SJCRH30 (cell line): ENCODE data around the gene PLXNC1. TPM values are rescaled to one million over a fixed set of nuclear protein-coding genes. Genes with fewer than 3 reads are reported as not detected.

Experiments used
- DNase-seq, 2 experiments: peaks; one replicate each; pipeline ENCODE4 v3.0.0-alpha.2; 2015 to 2020
- H3K27ac ChIP-seq: fragments of 250-450 bp; sonication (Bioruptor Pico); 2 replicates; pipeline ENCODE4 v1.5.1; 2020; ENCODE audit warnings: mild to moderate bottlenecking, moderate library complexity
- H3K27me3 ChIP-seq: fragments of 250-450 bp; sonication (Bioruptor Pico); 2 replicates; pipeline ENCODE4 v1.5.1; 2020; ENCODE audit warnings: mild to moderate bottlenecking, moderate library complexity
- H3K36me3 ChIP-seq: fragments of 250-450 bp; sonication (Bioruptor Pico); 2 replicates; pipeline ENCODE4 v1.5.1; 2020; ENCODE audit warnings: mild to moderate bottlenecking, moderate library complexity
- H3K4me1 ChIP-seq: fragments of 250-450 bp; sonication (Bioruptor Pico); 2 replicates; pipeline ENCODE4 v1.5.1; 2020; ENCODE audit warnings: mild to moderate bottlenecking, moderate library complexity
- H3K4me3 ChIP-seq: fragments of 250-450 bp; sonication (Bioruptor Pico); 2 replicates; pipeline ENCODE4 v1.5.1; 2020; ENCODE audit warnings: mild to moderate bottlenecking, moderate library complexity
- H3K9me3 ChIP-seq: fragments of 250-450 bp; sonication (Bioruptor Pico); replicated peaks from 2 replicates; pipeline ENCODE4 v1.5.1; 2020; ENCODE audit warnings: mild to moderate bottlenecking, moderate library complexity
- total RNA-seq: library from RNA; depleted of rRNA; stranded (reverse); fragments of >200 nt; shearing (Covaris generic); gene quantifications from 2 replicates; pipeline ENCODE4 v1.2.3, GENCODE V29; 2014

The PLXNC1 gene
- total RNA-seq, 1 experiment from 2014 or later = 0.08 TPM

GRCh38 chr12:94329366-94329765 lies 181.0 kb downstream of the PLXNC1 start:
- H3K9me3 ChIP-seq = no peaks in the 10 kb centered on the region
- no peaks in the 10 kb centered on the region for H3K27me3 ChIP-seq
- DNase-seq = no peak
- no peak overlapping the region for H3K27ac ChIP-seq
- H3K4me3 ChIP-seq = no peak overlapping the region
- peaks cover 2% of the 10 kb centered on the region for H3K36me3 ChIP-seq
- H3K4me1 ChIP-seq = no peaks in the 10 kb centered on the region

GRCh38 chr12:94333396-94333795 lies 185.0 kb downstream of the PLXNC1 start:
- peaks cover 8% of the 10 kb centered on the region for H3K36me3 ChIP-seq
- no peak overlapping the region for H3K4me3 ChIP-seq
- H3K4me1 ChIP-seq = no peaks in the 10 kb centered on the region
- H3K27me3 ChIP-seq = no peaks in the 10 kb centered on the region
- no peak overlapping the region for H3K27ac ChIP-seq
- no peaks in the 10 kb centered on the region for H3K9me3 ChIP-seq
- DNase-seq = no peak

- Histone ChIP-seq H3K27ac (no peak overlapping the region), H3K36me3 (peaks cover 8% of the 10 kb centered on the region; the same call in 1 of the 2 replicates), H3K9me3 (no peaks in the 10 kb centered on the region), H3K4me3 (no peak overlapping the region), H3K27me3 (no peaks in the 10 kb centered on the region), H3K4me1 (no peaks in the 10 kb centered on the region)
- no peak for DNase-seq
Measured at GRCh38 chr12:94336211-94336925, 188.0 kb downstream of the PLXNC1 start.

GRCh38 chr12:94338006-94338794 lies 189.8 kb downstream of the PLXNC1 start:
- H3K4me1 ChIP-seq = no peaks in the 10 kb centered on the region
- H3K4me3 ChIP-seq = no peak overlapping the region
- no peak overlapping the region for H3K27ac ChIP-seq
- no peaks in the 10 kb centered on the region for H3K27me3 ChIP-seq
- H3K9me3 ChIP-seq = no peaks in the 10 kb centered on the region
- H3K36me3 ChIP-seq = peaks cover 6% of the 10 kb centered on the region; the same call in 1 of the 2 replicates
- no peak for DNase-seq

- H3K4me1 ChIP-seq = no peaks in the 10 kb centered on the region
- no peak for DNase-seq
Measured at GRCh38 chr12:94340573-94340972, 192.2 kb downstream of the PLXNC1 start.

GRCh38 chr12:94353130-94353529 lies 204.8 kb downstream of the PLXNC1 start:
- peaks cover 5% of the 10 kb centered on the region for H3K9me3 ChIP-seq
- no peaks in the 10 kb centered on the region for H3K27me3 ChIP-seq
- no peak for DNase-seq
- no peak overlapping the region for H3K4me3 ChIP-seq
- peaks cover 2% of the 10 kb centered on the region for H3K36me3 ChIP-seq
- H3K4me1 ChIP-seq = no peaks in the 10 kb centered on the region
- H3K27ac ChIP-seq = no peak overlapping the region

More at GRCh38 chr12:94340573-94340972, 192.2 kb downstream of the PLXNC1 start:
- Histone ChIP-seq H3K4me3 (no peak overlapping the region), H3K9me3 (no peaks in the 10 kb centered on the region), H3K36me3 (peaks cover 6% of the 10 kb centered on the region), H3K27me3 (no peaks in the 10 kb centered on the region), H3K27ac (no peak overlapping the region)
